ENCODE results near the gene ZCCHC10.
"Not testable (repeated sequence)": the region's sequence is repeated elsewhere in the genome, so short reads cannot be mapped to it uniquely, and the experiment has no call there.

- not testable (repeated sequence) for TF ChIP-seq ZFX (IDR thresholded peaks at IDR 0.05); CTCF (conservative IDR thresholded peaks at IDR 0.05)
Observed at GRCh38 chr5:133036677-133037076, 10.3 kb upstream of the ZCCHC10 start.

All from C4-2B (cell line).